Neural cell (in vitro differentiated cells): ENCODE results near the gene CHD1. TPM values are rescaled to one million over a fixed set of nuclear protein-coding genes. Genes with fewer than 3 reads are reported as not detected.

Experiments used
- H2AFZ ChIP-seq: fragments of 200-600, 300-800 bp; sonication (generic), shearing (Covaris generic); 2 replicates; pipeline ENCODE4 v1.6.0; 2014; ENCODE audit warnings: low read depth, mild to moderate bottlenecking, antibody characterized with exemption, low read length, moderate library complexity
- H3F3A ChIP-seq: fragments of 200-600 bp; shearing (Covaris generic); 2 replicates; pipeline ENCODE4 v1.6.1; 2016; ENCODE audit warnings: mild to moderate bottlenecking, moderate library complexity, mixed read lengths, antibody characterized with exemption, low read length; ENCODE audit not compliant: insufficient read depth, poor library complexity, severe bottlenecking
- H3K27ac ChIP-seq: fragments of 200-600, 300-800 bp; sonication (generic), shearing (Covaris generic); 2 replicates; pipeline ENCODE4 v1.5.1; 2014; ENCODE audit warnings: mild to moderate bottlenecking, low read length, moderate library complexity
- H3K27me3 ChIP-seq: fragments of 300-800, 200-600 bp; sonication (generic), shearing (Covaris generic); 2 replicates; pipeline ENCODE4 v1.6.0; 2014; ENCODE audit warnings: mild to moderate bottlenecking, low read depth, low read length, moderate library complexity; ENCODE audit not compliant: insufficient read depth
- H3K36me3 ChIP-seq: fragments of 300-800, 200-600 bp; sonication (generic), shearing (Covaris generic); 2 replicates; pipeline ENCODE4 v1.5.1; 2014; ENCODE audit warnings: mild to moderate bottlenecking, antibody characterized with exemption, low read length, moderate library complexity; ENCODE audit not compliant: insufficient read depth
- H3K4me2 ChIP-seq: fragments of 300-800, 200-600 bp; sonication (generic), shearing (Covaris generic); 2 replicates; pipeline ENCODE4 v1.6.0; 2014; ENCODE audit warnings: mild to moderate bottlenecking, low read length
- H3K4me3 ChIP-seq: fragments of 300-800, 200-600 bp; sonication (generic), shearing (Covaris generic); 2 replicates; pipeline ENCODE4 v1.5.1; 2014; ENCODE audit warnings: mild to moderate bottlenecking, low read length, moderate library complexity
- H3K79me2 ChIP-seq: fragments of 200-600 bp; shearing (Covaris generic); replicated peaks from 2 replicates; pipeline ENCODE4 v1.6.0; 2014; ENCODE audit warnings: mild to moderate bottlenecking, low read length, moderate library complexity; ENCODE audit not compliant: insufficient read depth
- H3K9ac ChIP-seq: fragments of 300-800, 200-600 bp; sonication (generic), shearing (Covaris generic); 2 replicates; pipeline ENCODE4 v1.6.1; 2016; ENCODE audit warnings: mild to moderate bottlenecking, low read length, mixed read lengths
- H3K9me2 ChIP-seq: fragments of 200-600 bp; shearing (Covaris generic); 2 replicates; pipeline ENCODE4 v1.6.1; 2016; ENCODE audit warnings: mild to moderate bottlenecking, low read length, mixed read lengths; ENCODE audit not compliant: insufficient read depth
- H3K9me3 ChIP-seq: fragments of 200-600, 300-800 bp; sonication (generic), shearing (Covaris generic); 2 replicates; pipeline ENCODE4 v1.6.1; 2016; ENCODE audit warnings: mild to moderate bottlenecking, mixed run types, low read length, moderate library complexity, mixed read lengths
- H4K20me1 ChIP-seq: fragments of 200-600 bp; shearing (Covaris generic); 2 replicates; pipeline ENCODE4 v1.6.1; 2016; ENCODE audit warnings: mild to moderate bottlenecking, mixed run types; ENCODE audit not compliant: insufficient read depth
- CTCF ChIP-seq: fragments of 450-650 bp; IDR thresholded peaks from 2 replicates; pipeline ENCODE4 v1.5.1; 2014; ENCODE audit warnings: antibody characterized with exemption, mild to moderate bottlenecking, moderate library complexity; ENCODE audit not compliant: poor library complexity, severe bottlenecking
- EP300 ChIP-seq: fragments of 450-650 bp; conservative IDR thresholded peaks from 2 replicates; pipeline ENCODE4 v1.6.1; 2014; ENCODE audit warnings: antibody characterized with exemption, mild to moderate bottlenecking, moderate library complexity; ENCODE audit not compliant: poor library complexity, severe bottlenecking
- EZH2 ChIP-seq: fragments of 200-600, 300-800 bp; shearing (Covaris generic), sonication (generic); IDR thresholded peaks from 2 replicates; pipeline ENCODE4 v1.6.1; 2014; ENCODE audit warnings: antibody characterized with exemption, low read length, borderline replicate concordance, mild to moderate bottlenecking; ENCODE audit not compliant: insufficient read depth, poor library complexity, severe bottlenecking
- MXI1 ChIP-seq: fragments of 450-650 bp; conservative IDR thresholded peaks from 2 replicates; pipeline ENCODE4 v1.6.1; 2014; ENCODE audit warnings: antibody characterized with exemption, mild to moderate bottlenecking; ENCODE audit not compliant: poor library complexity, severe bottlenecking
- POLR2AphosphoS5 ChIP-seq: IDR thresholded peaks from 2 replicates; pipeline ENCODE4 v1.6.1; 2012
- RAD21 ChIP-seq: fragments of 450-650 bp; conservative IDR thresholded peaks from 2 replicates; pipeline ENCODE4 v1.6.1; 2014; ENCODE audit warnings: antibody characterized with exemption, mild to moderate bottlenecking, moderate library complexity
- SMC3 ChIP-seq: fragments of 450-650 bp; conservative IDR thresholded peaks from 2 replicates; pipeline ENCODE4 v1.6.1; 2014; ENCODE audit warnings: antibody characterized with exemption, mild to moderate bottlenecking, moderate library complexity; ENCODE audit not compliant: poor library complexity
- TAF1 ChIP-seq: IDR thresholded peaks from 2 replicates; pipeline ENCODE4 v1.6.1; 2012; ENCODE audit warnings: low read depth
- polyA plus RNA-seq: library from polyadenylated mRNA; depleted of rRNA; stranded (reverse); fragments of >200 nt; gene quantifications from 2 replicates; pipeline ENCODE4 v1.2.3, GENCODE V29; 2014
- TF ChIP-seq, protein P1 (sequence below): IDR thresholded peaks from 2 replicates; pipeline ENCODE4 v1.6.1; 2012; ENCODE audit warnings: borderline replicate concordance

Gene CHD1
- polyA plus RNA-seq, 1 donor from 2014 or later = 64.5 TPM

GRCh38 chr5:98977723-98978122 lies 48.9 kb upstream of the CHD1 start:
- no peak overlapping the region for H3K9ac ChIP-seq
- H3F3A ChIP-seq = no peaks in the 10 kb centered on the region
- no peaks in the 10 kb centered on the region for H3K36me3 ChIP-seq
- H4K20me1 ChIP-seq = no peaks in the 10 kb centered on the region
- no peaks in the 10 kb centered on the region for H3K9me3 ChIP-seq
- H3K4me2 ChIP-seq = no peak overlapping the region
- no peaks in the 10 kb centered on the region for H3K79me2 ChIP-seq
- H2AFZ ChIP-seq = no peak overlapping the region
- H3K4me3 ChIP-seq = no peak overlapping the region
- H3K27ac ChIP-seq = no peak overlapping the region
- TF ChIP-seq POLR2AphosphoS5 = no peak
- TF ChIP-seq, protein P1, sequence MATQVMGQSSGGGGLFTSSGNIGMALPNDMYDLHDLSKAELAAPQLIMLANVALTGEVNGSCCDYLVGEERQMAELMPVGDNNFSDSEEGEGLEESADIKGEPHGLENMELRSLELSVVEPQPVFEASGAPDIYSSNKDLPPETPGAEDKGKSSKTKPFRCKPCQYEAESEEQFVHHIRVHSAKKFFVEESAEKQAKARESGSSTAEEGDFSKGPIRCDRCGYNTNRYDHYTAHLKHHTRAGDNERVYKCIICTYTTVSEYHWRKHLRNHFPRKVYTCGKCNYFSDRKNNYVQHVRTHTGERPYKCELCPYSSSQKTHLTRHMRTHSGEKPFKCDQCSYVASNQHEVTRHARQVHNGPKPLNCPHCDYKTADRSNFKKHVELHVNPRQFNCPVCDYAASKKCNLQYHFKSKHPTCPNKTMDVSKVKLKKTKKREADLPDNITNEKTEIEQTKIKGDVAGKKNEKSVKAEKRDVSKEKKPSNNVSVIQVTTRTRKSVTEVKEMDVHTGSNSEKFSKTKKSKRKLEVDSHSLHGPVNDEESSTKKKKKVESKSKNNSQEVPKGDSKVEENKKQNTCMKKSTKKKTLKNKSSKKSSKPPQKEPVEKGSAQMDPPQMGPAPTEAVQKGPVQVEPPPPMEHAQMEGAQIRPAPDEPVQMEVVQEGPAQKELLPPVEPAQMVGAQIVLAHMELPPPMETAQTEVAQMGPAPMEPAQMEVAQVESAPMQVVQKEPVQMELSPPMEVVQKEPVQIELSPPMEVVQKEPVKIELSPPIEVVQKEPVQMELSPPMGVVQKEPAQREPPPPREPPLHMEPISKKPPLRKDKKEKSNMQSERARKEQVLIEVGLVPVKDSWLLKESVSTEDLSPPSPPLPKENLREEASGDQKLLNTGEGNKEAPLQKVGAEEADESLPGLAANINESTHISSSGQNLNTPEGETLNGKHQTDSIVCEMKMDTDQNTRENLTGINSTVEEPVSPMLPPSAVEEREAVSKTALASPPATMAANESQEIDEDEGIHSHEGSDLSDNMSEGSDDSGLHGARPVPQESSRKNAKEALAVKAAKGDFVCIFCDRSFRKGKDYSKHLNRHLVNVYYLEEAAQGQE = no peak
- no peak for TF ChIP-seq TAF1
- no peak for TF ChIP-seq MXI1
- TF ChIP-seq RAD21 = no peak
- TF ChIP-seq EP300 = no peak
- TF ChIP-seq SMC3 = no peak
- no peak for TF ChIP-seq CTCF
- TF ChIP-seq EZH2 = no peak
- no peaks in the 10 kb centered on the region for H3K27me3 ChIP-seq
- H3K9me2 ChIP-seq = no peaks in the 10 kb centered on the region

DNA sequence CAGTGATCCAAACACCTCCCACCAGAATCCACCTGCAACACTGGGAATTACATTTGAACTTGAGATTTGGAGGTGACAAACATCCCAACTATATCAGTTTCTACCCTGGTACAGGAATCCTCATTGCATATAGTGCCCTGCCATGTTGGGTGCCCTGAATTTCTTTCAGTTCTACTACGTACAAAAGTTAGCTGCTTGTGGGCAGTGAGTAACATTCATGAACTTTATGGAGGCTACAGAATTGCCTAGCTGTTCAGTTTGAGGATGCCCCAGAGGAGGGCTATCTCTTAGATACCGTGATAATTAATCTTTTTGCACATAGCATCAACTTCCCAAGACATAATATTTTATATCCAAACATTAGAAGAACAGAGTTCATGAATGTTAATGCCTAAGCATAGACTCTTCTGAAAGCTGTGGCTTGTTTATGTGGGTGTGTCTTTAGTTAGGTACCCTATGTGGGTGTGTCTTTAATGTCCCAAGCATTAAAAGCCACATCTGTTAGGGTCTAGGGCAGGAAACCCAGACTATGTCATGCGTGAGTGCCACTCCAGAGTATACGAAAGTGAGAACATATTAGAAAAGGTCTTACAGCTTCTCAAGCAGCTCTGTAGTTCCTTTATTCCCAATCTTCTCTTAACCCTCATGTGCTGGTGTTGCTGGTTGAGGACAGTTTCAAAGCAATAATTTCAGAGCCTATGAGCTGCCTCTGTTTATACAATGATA lies 47.0 kb upstream of the CHD1 start:
- no peak overlapping the region for H3K4me2 ChIP-seq
- H2AFZ ChIP-seq = no peak overlapping the region
- no peaks in the 10 kb centered on the region for H3F3A ChIP-seq
- no peak overlapping the region for H3K9ac ChIP-seq
- H3K9me2 ChIP-seq = no peaks in the 10 kb centered on the region
- H3K9me3 ChIP-seq = no peaks in the 10 kb centered on the region
- H3K4me3 ChIP-seq = no peak overlapping the region
- H4K20me1 ChIP-seq = no peaks in the 10 kb centered on the region
- H3K36me3 ChIP-seq = no peaks in the 10 kb centered on the region
- H3K27ac ChIP-seq = no peak overlapping the region
- H3K27me3 ChIP-seq = no peaks in the 10 kb centered on the region
- H3K79me2 ChIP-seq = no peaks in the 10 kb centered on the region
- TF ChIP-seq EZH2 (no peak), EP300 (no peak), POLR2AphosphoS5 (no peak), SMC3 (no peak), TAF1 (no peak), MXI1 (no peak), RAD21 (no peak), CTCF (no peak)
- TF ChIP-seq, protein P1 = no peak
